HG03565 (cell line): ENCODE data around the gene FRMPD1.

Experiments
- ATAC-seq: cut with Tn5 transposase; IDR thresholded peaks from one replicate; pipeline ENCODE4 v1.9.1; 2021; ENCODE audit warnings: mild to moderate bottlenecking, moderate library complexity; ENCODE audit not compliant: unreplicated experiment

The FRMPD1 gene

DNA sequence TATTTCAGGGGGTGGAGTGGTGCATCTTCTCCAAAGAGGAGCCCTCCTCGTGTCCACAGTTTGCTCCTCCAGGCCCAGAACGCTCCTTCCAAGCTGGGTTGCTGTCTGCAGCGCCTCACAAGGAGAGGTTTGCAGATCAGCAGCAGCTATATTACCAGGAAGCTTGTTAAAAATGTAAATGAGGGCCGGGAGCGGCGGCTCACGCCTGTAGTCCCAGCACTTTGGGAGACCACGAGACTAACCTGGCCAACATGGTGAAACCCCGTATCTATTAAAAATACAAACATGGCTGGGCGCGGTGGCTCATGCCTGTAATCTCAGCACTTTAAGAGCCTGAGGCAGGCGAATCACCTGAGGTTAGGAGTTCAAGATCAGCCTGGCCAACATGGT lies 25.0 kb upstream of the FRMPD1 start:
- no peak for ATAC-seq

DNA sequence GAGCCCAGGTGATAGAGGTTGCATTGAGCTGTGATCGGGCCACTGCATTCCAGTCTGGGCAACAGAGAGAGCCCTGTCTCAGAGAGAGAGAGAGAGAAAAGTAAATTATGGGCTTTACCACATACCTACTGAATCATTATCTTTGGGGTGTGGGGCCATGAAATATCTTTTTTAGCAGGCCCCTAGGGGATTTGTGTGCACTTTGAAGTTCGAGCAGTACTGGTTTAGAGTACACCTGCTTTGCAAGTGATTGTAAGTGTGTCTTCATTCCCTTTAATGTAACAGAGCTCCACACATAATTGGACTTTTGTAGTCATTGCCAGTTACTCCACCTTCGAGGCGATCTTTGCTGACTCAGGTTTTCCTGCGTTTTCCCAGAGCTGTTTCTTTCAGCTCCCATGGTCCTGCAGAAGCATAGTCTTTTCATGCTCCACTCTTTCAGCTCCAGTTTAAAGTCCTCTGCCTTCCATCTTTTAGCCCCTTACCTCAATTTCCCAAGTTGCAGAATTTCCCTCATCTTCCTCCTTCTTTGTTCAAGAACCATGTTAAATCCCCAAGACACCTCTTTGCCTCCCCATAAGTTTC lies 24.0 kb upstream of the FRMPD1 start:
- no peak for ATAC-seq

DNA sequence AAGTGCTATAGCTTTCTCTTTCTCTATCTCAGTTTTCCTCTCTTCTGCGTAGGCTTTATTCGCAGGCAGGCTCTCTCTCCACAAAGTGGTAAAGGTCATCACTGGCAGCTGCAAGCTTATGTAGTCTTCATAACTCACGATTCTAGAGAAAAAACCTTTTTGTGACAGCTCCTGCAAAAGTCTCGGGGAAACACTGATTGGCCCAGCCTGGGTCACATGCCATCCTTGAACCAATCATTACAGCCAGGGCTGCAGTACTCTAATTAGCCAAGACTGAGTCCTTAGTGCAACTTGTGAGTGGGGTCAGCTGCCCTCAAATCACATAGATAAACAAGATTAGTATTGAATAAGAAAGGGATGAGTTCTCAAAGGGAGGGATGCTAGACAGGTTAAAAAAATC lies 18.3 kb upstream of the FRMPD1 start:
- no peak for ATAC-seq

DNA sequence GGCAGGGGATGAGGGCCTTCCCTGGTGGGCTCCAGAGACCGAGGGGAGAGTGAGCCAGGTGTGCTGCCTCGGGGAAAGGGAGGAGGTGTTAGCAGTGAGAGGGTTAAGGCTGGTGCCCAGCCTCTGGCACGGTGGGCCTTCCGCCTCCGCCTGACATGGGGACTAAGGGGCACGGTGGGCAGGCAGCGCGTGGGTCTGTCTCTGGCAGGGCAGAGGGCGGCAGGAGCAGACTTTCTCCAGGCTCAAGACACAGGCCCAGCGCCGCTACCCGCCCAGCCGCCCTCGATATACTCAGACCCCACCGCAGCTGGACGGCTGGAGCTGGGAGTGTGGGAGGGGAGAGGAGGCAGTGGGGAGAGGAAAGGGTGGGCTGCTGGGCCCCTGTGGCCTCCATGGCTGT lies 14.9 kb upstream of the FRMPD1 start:
- no peak for ATAC-seq

DNA sequence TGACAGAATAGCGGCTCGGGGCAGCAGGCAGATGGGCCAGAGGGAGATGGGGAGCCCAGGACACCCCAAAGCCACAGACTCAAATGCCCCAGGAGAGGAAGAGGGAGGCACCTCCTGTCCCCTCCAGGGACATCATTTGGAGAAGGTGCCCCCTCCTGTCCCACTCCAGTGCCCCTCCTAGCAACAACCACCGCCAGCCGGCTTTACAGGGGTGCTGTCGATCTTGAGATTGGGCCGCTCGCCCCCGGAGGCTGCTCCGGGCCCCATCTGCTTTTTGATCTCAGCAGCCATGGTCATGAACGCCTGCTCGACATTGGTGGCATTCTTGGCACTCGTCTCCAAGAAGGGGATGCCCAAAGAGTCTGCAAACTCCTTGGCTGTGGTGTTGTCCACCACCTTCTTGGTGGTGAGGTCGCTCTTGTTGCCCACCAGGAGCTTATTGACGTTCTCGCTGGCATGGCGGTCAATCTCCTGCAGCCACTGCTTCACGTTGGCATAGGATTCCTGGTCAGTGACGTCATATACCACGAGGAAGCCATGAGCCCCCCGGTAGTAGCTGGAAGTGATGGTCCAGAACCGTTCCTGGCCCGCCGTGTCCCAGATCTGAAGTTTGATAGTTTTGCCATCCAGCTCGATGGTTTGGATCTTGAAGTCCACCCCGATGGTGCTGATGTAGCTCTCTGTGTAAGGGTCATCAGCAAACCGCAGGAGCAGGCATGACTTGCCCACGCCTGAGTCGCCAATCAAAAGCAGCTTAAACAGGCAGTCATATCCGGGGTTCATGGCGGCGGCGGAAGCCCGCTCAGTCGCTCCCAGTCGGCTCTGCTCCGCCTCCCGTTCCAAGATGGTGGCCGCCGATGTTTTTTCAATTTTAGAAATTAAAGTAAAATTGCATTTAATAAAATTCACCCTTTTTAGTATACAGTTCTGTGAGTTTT lies 14.0 kb upstream of the FRMPD1 start:
- ATAC-seq: no peak

DNA sequence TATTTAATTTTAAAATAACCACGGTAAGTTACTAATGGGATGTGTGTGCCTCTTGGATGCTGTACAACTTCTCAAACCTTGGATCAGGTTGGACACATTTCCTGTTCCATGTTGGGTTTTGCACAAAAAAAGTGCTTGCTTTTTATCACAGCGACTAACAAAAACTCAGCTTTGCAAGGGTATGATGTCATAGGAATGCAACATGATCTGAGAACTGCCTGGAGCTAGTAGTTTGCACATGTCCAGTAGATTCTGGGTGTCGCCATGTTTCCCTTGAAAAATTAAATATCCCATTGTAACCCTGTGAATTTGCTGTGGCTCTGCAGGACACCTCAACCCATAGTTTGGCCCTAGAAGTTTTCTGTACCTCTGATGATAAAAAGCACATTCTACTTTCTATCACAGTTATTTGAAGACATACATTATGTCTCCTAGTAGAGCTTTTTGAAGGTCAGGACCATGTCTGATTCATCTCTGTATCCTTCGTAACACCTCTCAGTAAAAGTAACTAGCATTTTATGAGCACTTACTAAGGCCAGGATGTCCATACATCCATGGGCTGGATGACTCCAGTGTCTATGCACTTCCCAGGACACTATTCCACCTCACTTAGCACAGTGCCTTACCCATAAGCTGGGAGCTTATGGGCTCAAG lies 11.5 kb upstream of the FRMPD1 start:
- no peak for ATAC-seq

DNA sequence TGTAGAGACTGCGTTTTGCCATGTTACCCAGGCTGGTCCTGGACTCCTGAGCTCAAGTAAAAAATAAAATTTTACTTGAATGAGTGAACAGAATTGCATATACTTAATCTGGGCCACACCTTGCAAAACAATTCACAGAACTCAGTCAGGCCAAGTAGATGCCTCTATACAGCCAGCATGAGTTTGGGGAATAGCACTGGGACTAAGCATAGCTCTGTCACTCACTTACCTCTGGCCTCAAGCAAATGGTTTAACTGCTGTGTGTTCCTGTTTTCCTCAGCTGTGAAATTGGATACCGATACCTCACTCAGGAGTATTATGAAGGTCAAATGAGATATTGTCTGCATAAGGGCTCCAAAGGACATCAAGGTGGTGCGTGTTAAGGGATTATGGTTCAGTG lies 10.9 kb upstream of the FRMPD1 start:
- ATAC-seq: no peak

DNA sequence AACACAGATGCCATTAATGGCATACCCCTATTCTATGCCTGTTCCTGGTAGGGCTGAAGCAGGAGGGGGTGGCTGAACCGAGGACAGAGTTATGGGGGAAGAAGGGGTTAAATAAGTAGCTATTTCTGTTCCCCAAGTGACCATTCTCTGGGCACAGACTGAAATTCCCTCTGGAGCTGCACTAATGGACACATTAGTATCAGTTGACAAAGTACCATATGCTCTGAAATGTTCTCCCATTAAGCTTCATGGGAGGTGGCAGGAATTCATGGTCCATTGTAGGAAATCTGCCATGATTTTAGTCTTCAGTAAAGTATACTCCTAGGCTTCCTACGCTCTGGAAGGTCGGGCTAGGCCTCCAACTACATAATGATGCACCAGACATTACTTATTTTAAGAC lies 10.5 kb upstream of the FRMPD1 start:
- no peak for ATAC-seq

DNA sequence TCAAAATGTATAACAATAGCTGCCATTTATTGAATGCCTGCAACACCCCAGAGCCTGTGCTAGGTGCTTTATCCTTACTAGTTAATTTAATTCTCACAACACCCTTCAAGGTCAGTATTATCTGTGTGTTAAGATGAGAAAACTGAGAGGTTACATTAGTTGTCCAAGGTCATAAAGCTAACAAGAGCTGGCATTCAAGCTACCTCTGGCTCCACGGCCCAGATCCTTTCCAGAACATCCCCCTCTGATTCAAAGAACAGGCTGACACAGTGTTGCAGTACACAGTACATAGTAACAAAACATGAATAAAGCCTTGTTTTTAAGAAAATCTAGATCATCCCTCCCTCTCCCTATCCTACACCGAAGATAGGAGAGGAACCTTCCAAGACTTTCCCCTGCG lies 9.4 kb upstream of the FRMPD1 start:
- ATAC-seq: no peak

DNA sequence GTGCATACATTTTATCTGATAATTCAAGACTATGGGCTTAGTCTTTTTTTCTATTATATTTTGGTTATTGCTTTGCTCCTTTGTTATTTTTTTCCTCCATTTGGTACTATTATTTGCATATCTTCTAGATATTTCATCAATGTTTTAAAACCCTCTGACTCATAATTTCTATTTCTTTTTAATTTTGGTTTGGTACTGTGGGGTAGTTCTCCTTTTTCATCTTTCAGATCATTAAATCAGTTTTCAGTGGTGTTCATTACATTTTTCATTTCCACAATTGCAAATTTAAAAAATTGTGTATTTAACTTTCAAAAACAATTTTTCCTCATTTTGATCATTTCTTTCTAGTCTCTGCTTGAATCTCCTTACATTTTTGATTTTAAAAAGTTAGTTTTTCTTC lies 7.5 kb upstream of the FRMPD1 start:
- ATAC-seq: no peak

DNA sequence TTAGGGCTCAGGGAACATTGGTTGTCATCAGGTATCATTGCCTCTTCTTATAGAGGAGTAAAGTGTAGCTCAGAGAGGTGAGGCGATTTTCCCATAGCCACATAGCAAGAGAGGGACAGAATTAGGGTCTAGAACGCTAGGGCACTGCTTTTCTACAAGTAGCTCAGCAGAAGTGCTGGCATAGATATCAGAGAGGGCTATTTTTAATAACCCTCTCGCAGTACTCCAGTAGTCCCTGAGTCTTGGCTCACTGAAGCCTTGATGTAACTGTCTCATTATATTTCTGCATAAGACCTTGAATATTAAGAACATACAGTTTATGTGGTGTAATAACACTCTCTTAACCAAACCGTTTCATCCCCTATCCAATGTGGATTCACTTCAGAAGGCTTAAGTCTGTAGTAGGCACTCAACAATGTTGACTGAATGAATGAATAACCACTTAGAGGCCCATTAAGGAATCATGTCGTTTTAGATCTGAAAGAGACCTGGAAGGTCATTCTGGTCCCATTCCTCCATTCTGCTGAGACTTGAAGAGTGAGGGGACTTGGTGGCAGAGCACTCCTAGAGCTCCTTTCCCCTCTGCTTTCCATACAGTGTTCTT lies 4.7 kb upstream of the FRMPD1 start:
- ATAC-seq: no peak

DNA sequence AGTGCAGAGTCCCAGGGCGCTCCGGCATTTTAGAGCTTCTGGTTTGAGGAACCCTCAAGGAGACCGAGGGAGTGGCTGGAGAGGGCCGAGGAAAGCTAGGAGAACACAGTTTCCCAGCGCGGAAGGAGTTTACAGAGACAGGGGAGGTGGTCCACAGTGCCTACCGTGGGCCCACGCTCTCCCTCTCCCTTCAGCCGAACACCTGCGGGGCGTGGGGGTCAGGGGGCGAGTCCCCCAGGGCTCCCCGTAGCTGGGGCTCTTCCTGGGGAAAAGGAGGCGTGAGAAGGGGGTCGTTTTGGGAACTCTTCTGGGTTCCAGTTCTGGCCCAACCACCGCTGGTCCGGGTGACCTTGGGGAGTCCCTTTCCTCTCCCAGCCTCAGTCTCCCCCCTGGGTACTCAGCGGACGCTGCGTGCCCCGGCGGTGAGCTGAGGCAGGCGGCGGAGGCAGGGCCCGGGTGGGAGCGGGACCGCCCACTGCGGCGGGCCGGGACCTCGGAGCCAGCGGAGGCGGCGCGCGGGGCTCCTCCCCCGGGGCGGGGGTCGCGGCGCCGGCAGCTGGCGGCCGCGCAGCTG lies 368 bp upstream of the FRMPD1 start:
- no peak for ATAC-seq

DNA sequence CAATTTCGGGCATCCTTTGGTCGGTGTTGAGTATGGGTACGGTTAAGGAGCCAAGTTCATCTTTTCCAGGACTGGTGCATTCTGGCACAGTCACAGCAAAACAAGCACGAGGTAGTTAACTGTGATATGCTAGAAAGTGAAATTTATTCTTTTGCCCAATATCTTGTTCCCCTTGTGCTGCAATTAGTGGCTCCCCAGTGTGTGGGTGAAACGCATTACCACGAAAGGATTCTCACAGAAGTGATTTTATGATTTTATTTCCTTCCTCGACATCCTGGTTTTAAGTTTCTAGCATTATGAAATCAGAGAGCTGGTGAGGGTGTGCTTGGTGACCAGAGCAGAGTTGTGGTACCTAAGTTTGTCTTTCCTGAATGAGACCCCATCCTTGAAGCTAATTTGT lies 1.5 kb downstream of the FRMPD1 start:
- no peak for ATAC-seq

DNA sequence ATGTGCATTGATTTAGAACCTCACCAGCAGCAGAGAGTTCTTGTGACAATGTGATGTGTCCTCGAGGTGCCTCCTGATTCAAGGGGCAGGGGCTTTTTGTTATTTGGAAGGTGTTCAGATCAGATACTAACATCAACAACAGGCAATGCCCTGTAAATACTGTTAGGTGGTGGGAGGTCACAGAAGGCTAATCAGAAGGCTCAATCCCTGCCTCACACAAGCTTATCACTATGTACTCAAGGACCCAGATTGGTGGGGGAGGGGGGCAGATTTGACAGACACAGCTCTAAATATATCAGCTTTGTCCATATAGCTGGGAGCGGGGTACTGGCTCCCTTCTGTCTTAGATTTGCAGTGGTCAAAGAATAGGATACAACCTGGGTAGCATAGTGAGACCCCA lies 2.6 kb downstream of the FRMPD1 start:
- no peak for ATAC-seq

DNA sequence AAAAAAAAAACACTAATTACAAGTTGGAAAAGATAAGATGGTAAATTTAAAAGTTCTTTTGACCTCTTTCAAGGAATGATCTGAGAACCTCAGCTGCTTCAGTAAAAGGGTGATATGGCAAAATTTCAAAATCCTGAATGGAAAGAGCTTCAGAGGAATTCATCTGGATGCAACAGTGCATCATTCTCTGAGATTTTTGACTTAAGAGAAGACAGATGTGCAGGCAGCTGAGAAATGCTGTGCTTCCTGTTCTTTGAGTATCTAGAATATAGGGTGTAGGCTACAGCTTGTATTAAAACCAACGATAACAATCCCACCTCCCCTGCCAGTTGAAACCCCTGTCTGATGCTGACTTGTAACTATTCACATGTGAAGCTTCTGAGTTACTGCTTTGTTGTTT lies 6.2 kb downstream of the FRMPD1 start:
- no peak for ATAC-seq

DNA sequence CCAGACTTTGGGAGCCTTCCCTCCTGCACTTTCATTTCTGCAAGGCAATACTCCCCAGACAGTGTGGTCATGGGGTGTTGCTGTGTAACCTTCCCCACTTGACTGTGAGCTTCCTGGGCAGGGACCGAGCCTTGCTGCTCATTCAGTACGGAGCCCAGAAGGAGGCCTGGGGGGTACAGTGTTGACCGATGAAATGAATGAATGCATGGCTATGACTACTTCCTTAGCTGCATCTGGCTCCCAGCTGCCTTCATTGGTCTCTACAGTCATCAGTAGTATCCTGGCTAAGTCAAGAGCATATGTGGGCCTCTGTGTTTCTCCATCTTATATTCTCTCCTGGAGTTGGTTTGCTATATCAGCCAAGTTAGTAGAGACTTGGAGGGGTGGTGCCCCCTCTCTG lies 9.9 kb downstream of the FRMPD1 start:
- no peak for ATAC-seq

DNA sequence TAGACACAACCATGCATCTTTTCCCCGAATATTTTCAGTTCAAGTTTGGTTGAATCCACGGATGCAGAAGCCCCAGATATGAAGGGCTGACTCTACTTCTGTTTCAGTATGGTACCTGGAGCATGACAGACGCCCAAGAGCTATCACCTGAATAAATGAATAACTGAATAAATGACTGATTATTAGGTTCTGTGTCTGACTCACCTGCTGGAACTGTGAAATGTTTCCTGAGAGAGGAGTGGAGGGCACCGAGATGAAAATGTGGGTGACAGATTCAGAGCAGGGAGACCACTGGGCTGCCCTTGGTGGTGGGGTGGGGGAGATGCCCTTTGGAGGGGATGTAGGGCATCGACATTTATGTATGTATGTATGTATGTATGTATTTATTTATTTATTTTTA lies 13.2 kb downstream of the FRMPD1 start:
- no peak for ATAC-seq

DNA sequence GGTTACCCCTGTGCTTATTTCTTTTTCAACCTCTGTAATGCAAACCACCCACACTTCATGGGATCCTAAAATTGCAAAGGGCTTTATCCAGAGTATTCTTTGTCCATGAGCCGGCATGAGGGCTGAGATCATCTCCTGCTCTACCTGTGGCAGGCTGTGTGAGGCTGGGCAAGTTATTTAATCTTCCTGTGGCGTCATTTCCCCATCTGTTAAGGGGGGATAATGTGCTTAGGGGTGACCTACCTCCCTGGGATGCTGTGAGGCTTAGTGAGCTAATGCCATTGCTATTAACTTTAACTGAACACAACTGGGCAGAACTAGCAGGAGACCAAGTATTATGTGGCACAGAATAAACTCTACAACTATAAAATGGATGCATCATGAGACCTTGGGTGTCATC lies 17.0 kb downstream of the FRMPD1 start:
- ATAC-seq: no peak

DNA sequence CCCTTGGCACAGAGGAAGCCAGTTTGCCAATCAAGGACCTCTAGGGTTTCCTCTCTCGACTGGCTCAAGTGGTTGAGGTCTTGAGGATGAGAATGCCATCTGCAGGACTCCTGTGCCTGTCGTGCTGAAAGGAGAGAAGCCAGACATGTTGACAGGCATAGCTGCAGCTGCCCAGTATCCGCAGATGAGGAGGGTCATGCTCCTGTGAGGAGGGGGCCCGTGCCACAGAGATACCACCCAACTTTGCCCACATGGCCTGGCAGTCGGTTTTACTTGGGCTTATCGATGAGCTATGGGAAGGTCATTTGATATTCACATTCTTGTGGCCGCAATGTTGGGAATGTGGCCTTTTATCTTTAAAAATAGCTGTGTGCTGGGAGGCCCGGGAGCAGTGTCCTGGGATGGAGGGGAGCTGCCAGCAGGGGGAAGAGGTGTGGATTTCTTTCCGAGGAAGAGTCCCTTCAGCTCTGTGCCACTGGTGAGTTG lies 17.4 kb downstream of the FRMPD1 start:
- no peak for ATAC-seq

DNA sequence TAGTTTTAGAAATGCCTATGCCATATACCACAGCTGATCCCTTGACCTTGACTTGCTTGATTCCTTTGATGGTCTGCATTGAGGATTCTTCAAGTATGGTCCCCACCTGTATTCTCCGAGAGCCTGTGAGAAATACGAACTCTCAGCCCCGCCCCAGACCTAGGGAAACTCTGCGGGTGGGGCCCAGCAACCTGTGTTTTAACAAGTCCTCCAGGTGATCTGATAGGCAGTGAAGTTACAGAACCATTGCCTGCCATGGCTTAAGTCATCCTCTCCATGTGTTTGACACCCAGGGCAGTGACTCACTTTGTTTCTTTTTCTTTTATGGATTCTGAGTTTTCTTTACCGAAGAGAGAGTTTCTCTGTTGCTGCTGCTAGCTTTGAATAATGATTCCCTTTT lies 18.5 kb downstream of the FRMPD1 start:
- ATAC-seq: no peak

DNA sequence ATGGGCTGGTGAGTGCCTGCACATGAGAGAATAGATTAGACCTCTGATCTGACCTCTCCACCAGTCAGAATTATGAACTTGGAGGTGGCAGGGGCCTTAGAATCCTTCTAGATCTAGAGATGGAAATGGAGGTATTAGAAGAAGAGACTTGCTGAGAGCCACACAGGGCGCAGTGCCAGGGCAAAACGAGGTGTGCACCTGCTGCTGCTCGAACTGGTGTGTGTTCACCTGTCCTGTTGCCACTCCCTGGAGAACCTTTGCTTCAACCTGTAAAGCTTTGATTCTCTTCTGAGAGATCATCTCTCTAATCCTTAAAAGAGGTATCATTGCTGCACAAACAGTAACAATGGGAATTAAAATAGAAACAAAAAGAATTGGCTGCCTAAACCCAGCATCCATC lies 24.9 kb downstream of the FRMPD1 start:
- ATAC-seq: no peak
